GM12878 (cell line): ENCODE results near the gene PPP1R37. TPM values are rescaled to one million over a fixed set of nuclear protein-coding genes. Genes with fewer than 3 reads are reported as not detected.

ENCODE experiments used
- ATAC-seq: fragments of 200-7000 bp; cut with Tn5 transposase; 3 replicates; pipeline ENCODE4 v1.9.1; 2020; ENCODE audit warnings: mild to moderate bottlenecking, moderate library complexity
- BruUV-seq: library from RNA; stranded (reverse); fragments of 400-500 nt; replicated peaks from 2 replicates; lab custom pipeline; 2021; lab: Mats Ljungman, UMichigan
- CTCF ChIA-PET: fragments of 300-600 bp; sonication (Branson Sonifier 250); formaldehyde crosslinking; extraction: SDS; loops from one replicate; lab custom pipeline; 2021; ENCODE audit warnings: inconsistent platforms; lab: Yijun Ruan, JAX
- POLR2A ChIA-PET: fragments of 350-600 bp; formaldehyde crosslinking; extraction: SDS; loops from one replicate; lab custom pipeline; 2021; ENCODE audit warnings: inconsistent platforms; lab: Charles Lee
- RAD21 ChIA-PET: fragments of 300-600 bp; sonication (Branson Sonifier 250); formaldehyde crosslinking; loops from one replicate; lab custom pipeline; 2023; ENCODE audit warnings: antibody characterized with exemption; ENCODE audit not compliant: unreplicated experiment; lab: Charles Lee
- SMC1A ChIA-PET: fragments of 300-600 bp; sonication (Branson Sonifier 250); formaldehyde crosslinking; loops from one replicate; lab custom pipeline; 2023; ENCODE audit not compliant: unreplicated experiment, uncharacterized antibody; lab: Charles Lee
- DNase-seq: peaks from one replicate; pipeline ENCODE4 v3.0.0-alpha.2; 2011; ENCODE audit warnings: low read depth, low spot score
- FAIRE-seq: peaks from 3 replicates; lab custom pipeline; 2011; peaks lifted over from hg19 to GRCh38; lab: Jason Lieb, UNC
- H2AFZ ChIP-seq: 2 replicates; pipeline ENCODE4 v1.6.0; 2011; ENCODE audit warnings: low read depth, low read length, control low read depth; ENCODE audit not compliant: control insufficient read depth
- H3K27ac ChIP-seq: 2 replicates; pipeline ENCODE4 v1.5.1; 2011; ENCODE audit warnings: control low read depth; ENCODE audit not compliant: control insufficient read depth, insufficient read depth
- H3K27me3 ChIP-seq, 2 experiments: replicated peaks in 1 of 2; 2 replicates each; pipeline versions ENCODE4 v1.6.0 to v1.6.1; 2011; ENCODE audit warnings: low read length in 1 of 2; ENCODE audit not compliant: control insufficient read depth in 2 of 2, insufficient read depth in 2 of 2
- H3K36me3 ChIP-seq, 2 experiments: 2 replicates each; pipeline ENCODE4 v1.5.1; 2011; ENCODE audit warnings: low read length in 1 of 2; ENCODE audit not compliant: control insufficient read depth in 2 of 2, insufficient read depth in 2 of 2
- H3K4me1 ChIP-seq: 2 replicates; pipeline ENCODE4 v1.6.1; 2011; ENCODE audit warnings: mild to moderate bottlenecking, low read length, moderate library complexity, mixed read lengths; ENCODE audit not compliant: control insufficient read depth, insufficient read depth
- H3K4me2 ChIP-seq: 2 replicates; pipeline ENCODE4 v1.6.0; 2011; ENCODE audit warnings: control low read depth; ENCODE audit not compliant: control insufficient read depth, insufficient read depth
- H3K4me3 ChIP-seq: fragments of 200-600 bp; sonication (generic); 2 replicates; pipeline ENCODE4 v1.5.1; 2016
- H3K79me2 ChIP-seq: 2 replicates; pipeline ENCODE4 v1.6.0; 2011; ENCODE audit warnings: low read length; ENCODE audit not compliant: control insufficient read depth, insufficient read depth
- H3K9ac ChIP-seq: 2 replicates; pipeline ENCODE4 v1.8.0; 2011; ENCODE audit warnings: low read length, control low read depth, mixed read lengths; ENCODE audit not compliant: control insufficient read depth, insufficient read depth
- H3K9me3 ChIP-seq: replicated peaks from 3 replicates; pipeline ENCODE4 v1.5.1; 2011; ENCODE audit warnings: mild to moderate bottlenecking, low read length; ENCODE audit not compliant: control insufficient read depth, insufficient read depth
- H4K20me1 ChIP-seq: 2 replicates; pipeline ENCODE4 v1.6.0; 2011; ENCODE audit not compliant: control insufficient read depth, insufficient read depth
- BRCA1 ChIP-seq: IDR thresholded peaks from 2 replicates; pipeline ENCODE4 v1.6.1; 2011; ENCODE audit warnings: low read depth, low read length, improper control_type of control experiment
- TAF1 ChIP-seq: IDR thresholded peaks from 2 replicates; pipeline ENCODE4 v1.6.1; 2011; ENCODE audit warnings: mild to moderate bottlenecking, low read depth, low read length, borderline replicate concordance
- ZBED1 ChIP-seq: IDR thresholded peaks from 2 replicates; pipeline ENCODE4 v1.6.1; 2016; ENCODE audit warnings: borderline replicate concordance
- ZBTB33 ChIP-seq: fragments of 450-650 bp; IDR thresholded peaks from 2 replicates; pipeline ENCODE4 v1.6.1; 2017; ENCODE audit warnings: mild to moderate bottlenecking
- WGBS: methylation state at CpG from one replicate; pipeline ENCODE4 v1.1.6; 2016; ENCODE audit warnings: low lambda C conversion rate; ENCODE audit not compliant: insufficient replicate concordance, insufficient coverage; ENCODE audit errors: missing lambda C conversion rate; 5-methylcytosine and 5-hydroxymethylcytosine counted together
- in situ Hi-C: fragments of 300-500 bp; cut with MboI; formaldehyde crosslinking; loops from 9 replicates; pipeline ENCODE4 v1.14.3; 2018; ENCODE audit warnings: mixed read lengths
- intact Hi-C: fragments of 100-400 bp; cut with micrococcal nuclease; formaldehyde crosslinking; loops from one replicate; pipeline ENCODE4 v1.14.2; 2022; ENCODE audit not compliant: unreplicated experiment
- polyA plus RNA-seq, 11 experiments: library from polyadenylated mRNA; depleted of rRNA in 4 of 11; unstranded in 6 of 11; stranded (reverse) in 5 of 11; fragments of >200 nt; fragmentation: Nextera tagmentation in 4 of 11; fragmentation: Illumina TruSeq in 1 of 11; extraction: Ambion mirVana in 4 of 11; extraction: Trizol in 1 of 11; gene quantifications; 1 replicate in 1 of 11; 2 replicates in 10 of 11; pipeline versions ENCODE4 v1.2.1 to v1.2.3, GENCODE V29; 2011 to 2016; ENCODE audit warnings: inconsistent platforms in 2 of 11, missing spikeins in 2 of 11, low read depth in 1 of 11
- total RNA-seq, 4 experiments: library from RNA; depleted of rRNA in 3 of 4; stranded (reverse); fragments of >200 nt in 3 of 4; fragmentation: Illumina TruSeq in 1 of 4; extraction: Trizol in 1 of 4; gene quantifications; 2 replicates each; pipeline versions ENCODE4 v1.2.1 to v1.2.3, GENCODE V29; 2013 to 2021

PPP1R37 gene
- total and polyA plus RNA-seq, 10 of the 15 experiments (the other 5 are each of a cell fraction or from before 2014, with no cell fraction given) = 0.09 to 21.3 (median 5.1) TPM; not detected in 1

- Histone ChIP-seq H3K9me3 (no peaks in the 10 kb centered on the region; the same call in 2 of the 3 replicates), H3K36me3 (peaks cover 0 to 17% of the 10 kb centered on the region in 2 experiments; a peak in 3 of 4 replicates), H3K27ac (no peak overlapping the region), H3K4me2 (no peak overlapping the region), H3K27me3 (peaks cover 4 to 6% of the 10 kb centered on the region in 2 experiments; a peak in 3 of 4 replicates), H3K79me2 (no peaks in the 10 kb centered on the region), H4K20me1 (no peaks in the 10 kb centered on the region), H3K4me1 (peaks cover 6% of the 10 kb centered on the region), H3K9ac (no peak overlapping the region), H3K4me3 (no peak overlapping the region), H2AFZ (no peak overlapping the region)
- ATAC-seq = no peak
- RAD21 ChIA-PET = no interaction called here
- 87% methylated on average over 18 of the region's 18 CpGs for WGBS
- no peak for DNase-seq
- in situ Hi-C loops = no loop called here
- TF ChIP-seq ZBTB33 = no peak
- no peak for TF ChIP-seq TAF1
- TF ChIP-seq BRCA1 = no peak
- no peak for TF ChIP-seq ZBED1
- no TSS peak for BruUV-seq
- no peak for FAIRE-seq
- CTCF ChIA-PET = interaction anchor here (0.6 to 1.6 kb wide), 3 partner anchors 9 to 39 kb away, joined by 3 read pairs; no protein-coding TSS in a partner anchor
- intact Hi-C loops = no loop called here
- POLR2A ChIA-PET = no interaction called here
- SMC1A ChIA-PET = interaction anchor here (0.8 kb wide), 1 partner anchor 31 kb away, joined by 3 read pairs; no protein-coding TSS in a partner anchor
Observed at GRCh38 chr19:45147835-45148676, 55.1 kb downstream of the PPP1R37 start.
